Measurements from ENCODE around the gene ESR1. TPM values are rescaled to one million over a fixed set of nuclear protein-coding genes. Genes with fewer than 3 reads are reported as not detected.

Gene ESR1
- total RNA-seq, 2 donors from 2014 or later, result 0.52 to 4.3 TPM

- Histone ChIP-seq H3K4me1 (no peaks in the 10 kb centered on the region), H3K4me3 (no peak overlapping the region), H3K27me3 (no peaks in the 10 kb centered on the region), H3K36me3 (replicated peaks in 1 of 2; ENCODE audit: insufficient read depth in 1 of 2, low read depth in 2 of 2) (no peaks in the 10 kb centered on the region), H3K27ac (no peak overlapping the region), H3K9me3 (no peaks in the 10 kb centered on the region)
- no peak for DNase-seq
- intact Hi-C loops (cut with DNase I), result no loop called here
- TF ChIP-seq, protein P1, sequence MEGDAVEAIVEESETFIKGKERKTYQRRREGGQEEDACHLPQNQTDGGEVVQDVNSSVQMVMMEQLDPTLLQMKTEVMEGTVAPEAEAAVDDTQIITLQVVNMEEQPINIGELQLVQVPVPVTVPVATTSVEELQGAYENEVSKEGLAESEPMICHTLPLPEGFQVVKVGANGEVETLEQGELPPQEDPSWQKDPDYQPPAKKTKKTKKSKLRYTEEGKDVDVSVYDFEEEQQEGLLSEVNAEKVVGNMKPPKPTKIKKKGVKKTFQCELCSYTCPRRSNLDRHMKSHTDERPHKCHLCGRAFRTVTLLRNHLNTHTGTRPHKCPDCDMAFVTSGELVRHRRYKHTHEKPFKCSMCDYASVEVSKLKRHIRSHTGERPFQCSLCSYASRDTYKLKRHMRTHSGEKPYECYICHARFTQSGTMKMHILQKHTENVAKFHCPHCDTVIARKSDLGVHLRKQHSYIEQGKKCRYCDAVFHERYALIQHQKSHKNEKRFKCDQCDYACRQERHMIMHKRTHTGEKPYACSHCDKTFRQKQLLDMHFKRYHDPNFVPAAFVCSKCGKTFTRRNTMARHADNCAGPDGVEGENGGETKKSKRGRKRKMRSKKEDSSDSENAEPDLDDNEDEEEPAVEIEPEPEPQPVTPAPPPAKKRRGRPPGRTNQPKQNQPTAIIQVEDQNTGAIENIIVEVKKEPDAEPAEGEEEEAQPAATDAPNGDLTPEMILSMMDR (IDR thresholded peaks at IDR 0.05), result no peak
- TF ChIP-seq POLR2A (IDR thresholded peaks at IDR 0.05), result no peak
- 55 to 56% methylated on average over 2 of the region's 2 CpGs for WGBS, 2 donors
- ATAC-seq, result no peak
Observed at GRCh38 chr6:151782560-151782959, 24.9 kb upstream of the ESR1 start.

GRCh38 chr6:151783692-151784091 lies 23.8 kb upstream of the ESR1 start:
- TF ChIP-seq, protein P1 (IDR thresholded peaks at IDR 0.05), result no peak
- no peak for TF ChIP-seq POLR2A (IDR thresholded peaks at IDR 0.05)
- Histone ChIP-seq H3K4me1 (no peaks in the 10 kb centered on the region), H3K4me3 (no peak overlapping the region), H3K27me3 (no peaks in the 10 kb centered on the region), H3K9me3 (no peaks in the 10 kb centered on the region), H3K36me3 (replicated peaks in 1 of 2; ENCODE audit: insufficient read depth in 1 of 2, low read depth in 2 of 2) (no peaks in the 10 kb centered on the region), H3K27ac (no peak overlapping the region)
- intact Hi-C loops (cut with DNase I), result no loop called here
- ATAC-seq (no peak), DNase-seq (no peak)
- 37 to 44% methylated on average over 2 of the region's 2 CpGs for WGBS, 2 donors

DNA sequence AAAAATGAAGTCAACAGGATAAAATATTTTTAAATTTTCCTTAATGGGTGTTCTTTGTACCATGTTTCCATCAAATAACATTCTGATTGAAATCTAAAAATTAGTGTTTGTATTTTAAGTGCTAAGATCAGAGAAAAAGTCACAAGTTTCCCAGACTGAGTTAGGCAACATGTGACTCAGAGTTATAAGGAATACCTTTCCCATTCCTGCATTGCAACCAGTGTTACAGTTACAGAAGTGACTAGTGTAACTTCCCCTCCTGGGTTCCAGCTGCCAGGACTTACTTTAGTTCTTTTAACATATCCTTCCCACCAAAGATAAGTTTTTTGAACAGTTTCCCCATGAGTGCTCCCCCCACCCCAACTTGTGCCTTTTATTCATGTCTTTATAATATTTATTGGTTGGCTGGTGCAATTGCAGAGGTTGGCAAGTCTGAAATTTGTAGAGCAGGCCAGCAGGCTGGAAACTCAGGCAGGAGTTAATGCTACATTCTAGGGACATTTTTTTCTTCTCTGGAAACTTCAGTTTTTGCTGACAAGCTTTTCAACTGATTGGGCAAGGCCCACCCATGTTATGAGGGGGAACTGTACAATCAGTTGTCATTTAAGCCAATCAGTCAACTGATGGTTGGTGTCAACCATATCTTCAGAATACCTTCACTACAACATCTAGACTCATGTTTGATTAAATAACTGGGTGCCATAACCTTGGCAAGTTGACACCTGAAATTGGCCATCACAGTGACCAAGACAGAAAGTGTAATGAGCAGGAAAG lies 22.9 kb upstream of the ESR1 start:
- DNase-seq (no peak), ATAC-seq (no peak)
- Histone ChIP-seq H3K4me1 (no peaks in the 10 kb centered on the region), H3K9me3 (no peaks in the 10 kb centered on the region), H3K36me3 (replicated peaks in 1 of 2; ENCODE audit: insufficient read depth in 1 of 2, low read depth in 2 of 2) (no peaks in the 10 kb centered on the region), H3K27me3 (no peaks in the 10 kb centered on the region), H3K4me3 (no peak overlapping the region), H3K27ac (no peak overlapping the region)
- intact Hi-C loops (cut with DNase I), result no loop called here
- no peak for TF ChIP-seq POLR2A (IDR thresholded peaks at IDR 0.05)
- TF ChIP-seq, protein P1 (IDR thresholded peaks at IDR 0.05), result no peak

DNA sequence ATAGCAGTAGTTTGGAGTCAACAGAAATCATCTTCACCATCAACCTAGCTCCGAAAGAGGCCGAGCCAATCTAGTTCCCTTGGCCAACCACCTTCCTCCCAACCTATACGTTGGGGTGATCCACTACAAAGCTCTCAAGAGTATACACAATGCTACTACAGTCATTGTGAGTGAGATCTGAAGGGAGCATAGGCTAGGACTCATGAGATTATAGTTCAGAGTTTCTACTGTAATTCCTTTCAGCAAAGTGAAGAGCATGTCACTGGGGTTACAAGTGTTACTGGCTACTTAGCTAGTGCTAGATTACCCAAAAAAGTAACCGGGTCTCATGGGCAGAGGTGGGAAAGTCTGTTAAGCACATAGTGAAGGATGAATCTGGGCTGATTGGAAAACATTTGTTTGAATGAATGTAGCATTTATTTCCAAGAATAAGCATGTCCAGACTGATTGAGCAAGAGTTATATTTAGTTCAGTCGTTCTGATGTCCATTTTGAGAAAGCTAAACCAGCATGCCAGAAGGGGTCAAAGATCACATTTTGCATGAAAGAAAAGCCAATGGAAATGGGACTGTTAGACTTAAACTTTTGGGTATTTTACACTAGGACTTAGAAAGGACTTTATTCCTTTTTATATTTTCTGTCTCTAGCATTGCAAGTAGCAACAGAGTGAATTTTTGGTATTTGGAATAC lies 10.5 kb upstream of the ESR1 start:
- no peak overlapping the region for H3K27ac ChIP-seq
- intact Hi-C loops (cut with DNase I), result no loop called here

More for the DNA sequence above, 10.5 kb upstream of the ESR1 start:
- 65 to 69% methylated on average over 5 of the region's 5 CpGs for WGBS, 2 donors
- H3K27me3 ChIP-seq, result no peaks in the 10 kb centered on the region
- H3K4me3 ChIP-seq, result no peak overlapping the region
- no peaks in the 10 kb centered on the region for H3K36me3 ChIP-seq (replicated peaks in 1 of 2; ENCODE audit: insufficient read depth in 1 of 2, low read depth in 2 of 2)
- TF ChIP-seq, protein P1 (IDR thresholded peaks at IDR 0.05), result no peak
- TF ChIP-seq POLR2A (IDR thresholded peaks at IDR 0.05), result no peak
- no peaks in the 10 kb centered on the region for H3K9me3 ChIP-seq
- DNase-seq, result no peak
- H3K4me1 ChIP-seq, result no peaks in the 10 kb centered on the region
- no peak for ATAC-seq
